Activated CD4-positive, CD25-positive, alpha-beta regulatory T cell treated with anti-CD3 and anti-CD28 coated beads, Interleukin-2, amount 50 U/mL, for 72 hours (primary cell): ENCODE data around the gene TRIM60.
"Not testable (repeated sequence)": the region's sequence is repeated elsewhere in the genome, so short reads cannot be mapped to it uniquely, and the experiment has no call there.

ENCODE experiments used
- DNase-seq: peaks from one replicate; pipeline ENCODE4 v3.0.0; 2021

The TRIM60 gene

GRCh38 chr4:165031436-165032211 lies at the start of gene TRIM60:
Gene TRIM60, plus strand, starts transcription at chr4:165031999. Its CDS starts 8,074 bp downstream, at chr4:165040073.
- DNase-seq = no peak

- no peak for DNase-seq
These were observed 42.3 kb upstream of the TRIM60 start for GRCh38 chr4:164989471-164989870.

GRCh38 chr4:164990786-164991185 lies 41.0 kb upstream of the TRIM60 start:
- DNase-seq = not testable (repeated sequence)

GRCh38 chr4:164996123-164996522 lies 35.7 kb upstream of the TRIM60 start:
- not testable (repeated sequence) for DNase-seq

GRCh38 chr4:164997324-164997723 lies 34.5 kb upstream of the TRIM60 start:
- no peak for DNase-seq

- DNase-seq = no peak
These were observed 33.9 kb upstream of the TRIM60 start for GRCh38 chr4:164997941-164998340.

GRCh38 chr4:164998526-164999080 lies 33.2 kb upstream of the TRIM60 start:
- not testable (repeated sequence) for DNase-seq

GRCh38 chr4:165001957-165002356 lies 29.8 kb upstream of the TRIM60 start:
- not testable (repeated sequence) for DNase-seq

- DNase-seq = no peak
These were observed 26.4 kb upstream of the TRIM60 start for GRCh38 chr4:165005352-165005925.

- no peak for DNase-seq
These were observed 25.3 kb upstream of the TRIM60 start for GRCh38 chr4:165006456-165006855.

GRCh38 chr4:165006886-165007285 lies 24.9 kb upstream of the TRIM60 start:
- DNase-seq = no peak

GRCh38 chr4:165009493-165010227 lies 22.1 kb upstream of the TRIM60 start:
- DNase-seq = no peak

- no peak for DNase-seq
These were observed 21.3 kb upstream of the TRIM60 start for GRCh38 chr4:165010487-165010886.

- DNase-seq = no peak
These were observed 20.8 kb upstream of the TRIM60 start for GRCh38 chr4:165010991-165011390.

GRCh38 chr4:165011403-165011802 lies 20.4 kb upstream of the TRIM60 start:
- no peak for DNase-seq

GRCh38 chr4:165013691-165014090 lies 18.1 kb upstream of the TRIM60 start:
- DNase-seq = no peak

GRCh38 chr4:165016971-165017370 lies 14.8 kb upstream of the TRIM60 start:
- DNase-seq = no peak

GRCh38 chr4:165019995-165020394 lies 11.8 kb upstream of the TRIM60 start:
- DNase-seq = not testable (repeated sequence)

- not testable (repeated sequence) for DNase-seq
These were observed 6.0 kb upstream of the TRIM60 start for GRCh38 chr4:165025782-165026181.

GRCh38 chr4:165027762-165028402 lies 3.9 kb upstream of the TRIM60 start:
- no peak for DNase-seq

- DNase-seq = no peak
These were observed 16.4 kb downstream of the TRIM60 start for GRCh38 chr4:165048170-165048569.

- DNase-seq = no peak
These were observed 20.8 kb downstream of the TRIM60 start for GRCh38 chr4:165052627-165053026.

- DNase-seq = no peak
These were observed 21.8 kb downstream of the TRIM60 start, which contains the start of gene TRIM75 for GRCh38 chr4:165053645-165054044. Gene TRIM75, plus strand, starts transcription at chr4:165053866. Its CDS starts 5,282 bp downstream, at chr4:165059148.
